ENCODE measurements around the gene QKI.

Gene QKI

GRCh38 chr6:163513570-163514166, 99.2 kb downstream of the QKI start:
- no peak for DNase-seq (ENCODE audit: low read depth in 1 of 2, low spot score in 1 of 2)
- H3K27me3 ChIP-seq (ENCODE audit: insufficient read depth, poor library complexity, severe bottlenecking): no peaks in the 10 kb centered on the region
- no peak overlapping the region for H3K27ac ChIP-seq (replicated peaks)
- TF ChIP-seq CTCF (IDR thresholded peaks at IDR 0.05; ENCODE audit: insufficient read depth, low read length) (no peak), SPI1 (IDR thresholded peaks at IDR 0.05; ENCODE audit: borderline replicate concordance, low read depth) (no peak), POLR2AphosphoS5 (IDR thresholded peaks at IDR 0.05; ENCODE audit: low read depth) (no peak), GABPA (IDR thresholded peaks at IDR 0.05; ENCODE audit: low read depth) (no peak)
- TF ChIP-seq, protein P1, sequence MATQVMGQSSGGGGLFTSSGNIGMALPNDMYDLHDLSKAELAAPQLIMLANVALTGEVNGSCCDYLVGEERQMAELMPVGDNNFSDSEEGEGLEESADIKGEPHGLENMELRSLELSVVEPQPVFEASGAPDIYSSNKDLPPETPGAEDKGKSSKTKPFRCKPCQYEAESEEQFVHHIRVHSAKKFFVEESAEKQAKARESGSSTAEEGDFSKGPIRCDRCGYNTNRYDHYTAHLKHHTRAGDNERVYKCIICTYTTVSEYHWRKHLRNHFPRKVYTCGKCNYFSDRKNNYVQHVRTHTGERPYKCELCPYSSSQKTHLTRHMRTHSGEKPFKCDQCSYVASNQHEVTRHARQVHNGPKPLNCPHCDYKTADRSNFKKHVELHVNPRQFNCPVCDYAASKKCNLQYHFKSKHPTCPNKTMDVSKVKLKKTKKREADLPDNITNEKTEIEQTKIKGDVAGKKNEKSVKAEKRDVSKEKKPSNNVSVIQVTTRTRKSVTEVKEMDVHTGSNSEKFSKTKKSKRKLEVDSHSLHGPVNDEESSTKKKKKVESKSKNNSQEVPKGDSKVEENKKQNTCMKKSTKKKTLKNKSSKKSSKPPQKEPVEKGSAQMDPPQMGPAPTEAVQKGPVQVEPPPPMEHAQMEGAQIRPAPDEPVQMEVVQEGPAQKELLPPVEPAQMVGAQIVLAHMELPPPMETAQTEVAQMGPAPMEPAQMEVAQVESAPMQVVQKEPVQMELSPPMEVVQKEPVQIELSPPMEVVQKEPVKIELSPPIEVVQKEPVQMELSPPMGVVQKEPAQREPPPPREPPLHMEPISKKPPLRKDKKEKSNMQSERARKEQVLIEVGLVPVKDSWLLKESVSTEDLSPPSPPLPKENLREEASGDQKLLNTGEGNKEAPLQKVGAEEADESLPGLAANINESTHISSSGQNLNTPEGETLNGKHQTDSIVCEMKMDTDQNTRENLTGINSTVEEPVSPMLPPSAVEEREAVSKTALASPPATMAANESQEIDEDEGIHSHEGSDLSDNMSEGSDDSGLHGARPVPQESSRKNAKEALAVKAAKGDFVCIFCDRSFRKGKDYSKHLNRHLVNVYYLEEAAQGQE (IDR thresholded peaks at IDR 0.05; ENCODE audit: insufficient replicate concordance, low read depth): no peak
- H3K4me3 ChIP-seq (replicated peaks; ENCODE audit: insufficient read depth, low read length): no peak overlapping the region

DNA sequence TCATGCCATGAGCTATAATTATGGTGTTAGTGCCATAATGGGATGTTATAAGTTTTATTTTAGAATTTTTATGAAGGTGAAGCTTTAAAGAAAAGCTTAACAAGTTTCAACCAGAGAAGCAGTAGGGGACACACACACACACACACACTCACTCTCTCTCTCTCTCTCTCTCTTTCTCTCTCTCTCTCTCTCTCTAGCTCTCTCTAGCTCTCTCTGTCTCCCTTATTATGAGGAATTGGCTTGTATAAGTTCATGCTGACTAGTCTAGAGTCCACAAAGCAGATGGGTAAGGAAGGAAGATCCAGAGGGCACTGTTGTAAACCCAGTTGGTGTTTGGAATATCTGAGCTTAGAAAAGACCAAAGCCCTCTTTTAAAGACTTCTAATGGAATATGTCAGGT, 102.4 kb downstream of the QKI start:
- Histone ChIP-seq H3K27ac (replicated peaks) (no peak overlapping the region), H3K4me3 (replicated peaks; ENCODE audit: insufficient read depth, low read length) (no peak overlapping the region), H3K27me3 (ENCODE audit: insufficient read depth, poor library complexity, severe bottlenecking) (no peaks in the 10 kb centered on the region)
- TF ChIP-seq, protein P1 (IDR thresholded peaks at IDR 0.05; ENCODE audit: insufficient replicate concordance, low read depth): no peak
- TF ChIP-seq GABPA (IDR thresholded peaks at IDR 0.05; ENCODE audit: low read depth): no peak
- no peak for TF ChIP-seq CTCF (IDR thresholded peaks at IDR 0.05; ENCODE audit: insufficient read depth, low read length)
- no peak for TF ChIP-seq POLR2AphosphoS5 (IDR thresholded peaks at IDR 0.05; ENCODE audit: low read depth)
- DNase-seq (ENCODE audit: low read depth in 1 of 2, low spot score in 1 of 2): no peak

DNA sequence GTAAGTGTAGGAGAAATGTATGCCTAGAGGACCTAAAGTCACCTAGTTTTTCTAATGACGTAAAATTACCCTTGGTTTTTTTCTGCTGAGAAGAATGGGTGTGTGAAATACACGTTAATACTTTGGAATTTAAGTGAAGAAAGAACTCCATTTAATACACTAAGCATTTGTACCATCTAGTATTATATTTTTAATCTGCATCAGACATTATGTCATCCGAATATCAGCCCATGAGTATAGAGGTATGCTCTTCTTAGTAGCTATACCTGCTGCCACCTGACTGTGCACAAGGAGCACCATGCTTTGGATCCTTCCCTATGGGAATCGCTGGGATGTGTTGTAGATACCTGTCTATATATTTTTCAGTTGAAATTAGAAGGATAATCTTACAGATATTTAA, 106.4 kb downstream of the QKI start:
- Histone ChIP-seq H3K27me3 (ENCODE audit: insufficient read depth, poor library complexity, severe bottlenecking) (no peaks in the 10 kb centered on the region), H3K4me3 (replicated peaks; ENCODE audit: insufficient read depth, low read length) (no peak overlapping the region), H3K27ac (replicated peaks) (no peak overlapping the region)
- TF ChIP-seq POLR2AphosphoS5 (IDR thresholded peaks at IDR 0.05; ENCODE audit: low read depth) (no peak), SPI1 (IDR thresholded peaks at IDR 0.05; ENCODE audit: borderline replicate concordance, low read depth) (no peak), CTCF (IDR thresholded peaks at IDR 0.05; ENCODE audit: insufficient read depth, low read length) (no peak)
- TF ChIP-seq, protein P1 (IDR thresholded peaks at IDR 0.05; ENCODE audit: insufficient replicate concordance, low read depth): no peak
- DNase-seq (ENCODE audit: low read depth in 1 of 2, low spot score in 1 of 2): no peak

All from HL-60 (cell line).